GM23338 (cell line): Measurements from ENCODE around the gene CRB2. TPM values are rescaled to one million over a fixed set of nuclear protein-coding genes. Genes with fewer than 3 reads are reported as not detected.

Source experiments
- ATAC-seq: fragments of 200-7000 bp; cut with Tn5 transposase; 3 replicates; pipeline ENCODE4 v1.9.1; 2020
- DNase-seq: peaks from one replicate; pipeline ENCODE4 v3.0.0-alpha.2; 2015; ENCODE audit warnings: low spot score
- H2AFZ ChIP-seq: fragments of 200-600 bp; sonication (generic); 2 replicates; pipeline ENCODE4 v1.8.0; 2016; ENCODE audit warnings: antibody characterized with exemption, mild to moderate bottlenecking, moderate library complexity
- H3F3A ChIP-seq: fragments of 200-600 bp; sonication (generic); replicated peaks from 2 replicates; pipeline ENCODE4 v1.8.0; 2017; ENCODE audit warnings: antibody characterized with exemption, mixed run types, low read depth
- H3K27ac ChIP-seq: fragments of 200-600 bp; sonication (generic); 2 replicates; pipeline ENCODE4 v1.6.1; 2016; ENCODE audit warnings: low read depth
- H3K27me3 ChIP-seq: fragments of 200-600 bp; sonication (generic); 2 replicates; pipeline ENCODE4 v1.8.0; 2016; ENCODE audit warnings: mild to moderate bottlenecking, mixed run types, moderate library complexity; ENCODE audit not compliant: insufficient read depth
- H3K36me3 ChIP-seq: fragments of 200-600 bp; sonication (generic); 2 replicates; pipeline ENCODE4 v1.8.0; 2016; ENCODE audit warnings: mild to moderate bottlenecking; ENCODE audit not compliant: insufficient read depth
- H3K4me1 ChIP-seq: fragments of 200-600 bp; sonication (generic); 2 replicates; pipeline ENCODE4 v1.8.0; 2016; ENCODE audit warnings: mild to moderate bottlenecking, moderate library complexity; ENCODE audit not compliant: insufficient read depth
- H3K4me2 ChIP-seq: fragments of 200-600 bp; sonication (generic); 2 replicates; pipeline ENCODE4 v1.7.1; 2017; ENCODE audit warnings: mixed run types
- H3K4me3 ChIP-seq: fragments of 200-600 bp; sonication (generic); 2 replicates; pipeline ENCODE4 v1.6.1; 2016; ENCODE audit warnings: mixed run types
- H3K79me2 ChIP-seq: fragments of 200-600 bp; sonication (generic); replicated peaks from 2 replicates; pipeline ENCODE4 v1.8.0; 2017; ENCODE audit warnings: mild to moderate bottlenecking; ENCODE audit not compliant: insufficient read depth
- H3K9me2 ChIP-seq: fragments of 200-600 bp; sonication (generic); 2 replicates; pipeline ENCODE4 v1.8.0; 2017; ENCODE audit not compliant: insufficient read depth
- H4K20me1 ChIP-seq: fragments of 200-600 bp; sonication (generic); replicated peaks from 2 replicates; pipeline ENCODE4 v1.8.0; 2017; ENCODE audit warnings: mild to moderate bottlenecking; ENCODE audit not compliant: insufficient read depth
- H3K27ac Mint-ChIP-seq: 2 replicates; pipeline ENCODE4 v1.8.0; 2020; ENCODE audit warnings: inconsistent platforms, mild to moderate bottlenecking, moderate library complexity, mixed read lengths
- H3K27me3 Mint-ChIP-seq: 3 replicates; pipeline ENCODE4 v1.8.0; 2022; ENCODE audit warnings: low read depth, mild to moderate bottlenecking, moderate library complexity, mixed read lengths, inconsistent platforms; ENCODE audit not compliant: insufficient read depth, poor library complexity
- H3K36me3 Mint-ChIP-seq: 3 replicates; pipeline ENCODE4 v1.8.0; 2021; ENCODE audit warnings: low read depth, mild to moderate bottlenecking, inconsistent platforms, moderate library complexity, mixed read lengths
- H3K4me1 Mint-ChIP-seq: 3 replicates; pipeline ENCODE4 v1.8.0; 2020; ENCODE audit warnings: mild to moderate bottlenecking, inconsistent platforms, mixed read lengths
- H3K4me3 Mint-ChIP-seq: 3 replicates; pipeline ENCODE4 v1.8.0; 2021; ENCODE audit warnings: moderate library complexity, mild to moderate bottlenecking, inconsistent platforms, mixed read lengths
- H3K9me3 Mint-ChIP-seq: 3 replicates; pipeline ENCODE4 v1.8.0; 2020; ENCODE audit warnings: moderate library complexity, mild to moderate bottlenecking, inconsistent platforms, mixed read lengths
- CREB1 ChIP-seq: fragments of 250-450 bp; sonication (Bioruptor Pico); IDR thresholded peaks from 2 replicates; pipeline ENCODE4 v1.5.0; 2020; ENCODE audit warnings: low read depth, mild to moderate bottlenecking, moderate library complexity
- CTCF ChIP-seq, 2 experiments: fragments of 200-600 bp in 1 of 2; sonication (generic) in 1 of 2; conservative IDR thresholded peaks; 2 replicates each; pipeline versions ENCODE4 v1.5.1 to v1.6.1; 2016 to 2017; ENCODE audit warnings: antibody characterized with exemption in 2 of 2, low read depth in 2 of 2, mild to moderate bottlenecking in 2 of 2, moderate library complexity in 1 of 2
- ETS1 ChIP-seq: IDR thresholded peaks from 2 replicates; pipeline ENCODE4 v1.6.1; 2016; ENCODE audit warnings: antibody characterized with exemption
- EZH2 ChIP-seq: fragments of 200-600 bp; sonication (generic); IDR thresholded peaks from one replicate; pipeline ENCODE4 v1.8.0; 2017; ENCODE audit warnings: antibody characterized with exemption, mild to moderate bottlenecking, low read depth; ENCODE audit not compliant: unreplicated experiment
- EZH2phosphoT487 ChIP-seq: fragments of 200-600 bp; sonication (generic); IDR thresholded peaks from one replicate; pipeline ENCODE4 v1.8.1; 2018; ENCODE audit warnings: antibody characterized with exemption; ENCODE audit not compliant: unreplicated experiment
- JUNB ChIP-seq: IDR thresholded peaks from one replicate; pipeline ENCODE4 v1.6.1; 2016; ENCODE audit warnings: antibody characterized with exemption; ENCODE audit not compliant: unreplicated experiment
- NANOG ChIP-seq: IDR thresholded peaks from 2 replicates; pipeline ENCODE4 v1.6.1; 2016; ENCODE audit warnings: antibody characterized with exemption, borderline replicate concordance
- POLR2AphosphoS5 ChIP-seq: IDR thresholded peaks from 2 replicates; pipeline ENCODE4 v1.6.1; 2016; ENCODE audit warnings: antibody characterized with exemption, low read depth
- REST ChIP-seq: IDR thresholded peaks from one replicate; pipeline ENCODE4 v1.6.1; 2018; ENCODE audit warnings: antibody characterized with exemption; ENCODE audit not compliant: unreplicated experiment
- STAT1 ChIP-seq: IDR thresholded peaks from one replicate; pipeline ENCODE4 v1.6.1; 2016; ENCODE audit warnings: antibody characterized with exemption; ENCODE audit not compliant: unreplicated experiment
- ZNF114 ChIP-seq: fragments of 250-450 bp; sonication (Bioruptor Pico); IDR thresholded peaks from 2 replicates; pipeline ENCODE4 v1.5.0; 2020; ENCODE audit warnings: mild to moderate bottlenecking, moderate library complexity
- ZNF331 ChIP-seq: fragments of 250-450 bp; sonication (Bioruptor Pico); IDR thresholded peaks from 2 replicates; pipeline ENCODE4 v1.5.0; 2020; ENCODE audit warnings: low read depth, mild to moderate bottlenecking, moderate library complexity
- ZNF462 ChIP-seq: fragments of 250-450 bp; sonication (Bioruptor Pico); IDR thresholded peaks from 2 replicates; pipeline ENCODE4 v1.5.0; 2020; ENCODE audit warnings: mild to moderate bottlenecking, moderate library complexity
- polyA plus RNA-seq: library from polyadenylated mRNA; unstranded; fragments of >200 nt; fragmentation: Nextera tagmentation; extraction: Ambion mirVana; gene quantifications from 2 replicates; pipeline ENCODE4 v1.2.1, GENCODE V29; 2016
- total RNA-seq: library from RNA; depleted of rRNA; stranded (reverse); fragments of >200 nt; shearing (Covaris generic); gene quantifications from 2 replicates; pipeline ENCODE4 v1.2.3, GENCODE V29; 2014

The CRB2 gene
- total and polyA plus RNA-seq, 2 experiments from 2014 or later, result 0.34 to 10.2 TPM

- Mint-ChIP-seq H3K27me3 (peaks cover 32% of the 10 kb centered on the region), H3K4me3 (no peak overlapping the region; the same call in 2 of the 3 replicates), H3K36me3 (no peaks in the 10 kb centered on the region; the same call in 2 of the 3 replicates), H3K4me1 (peaks cover 68% of the 10 kb centered on the region), H3K27ac (no peak overlapping the region), H3K9me3 (no peaks in the 10 kb centered on the region; the same call in 2 of the 3 replicates)
- ATAC-seq (no peak), DNase-seq (no peak)
- Histone ChIP-seq H3K4me2 (no peak overlapping the region), H3K79me2 (no peaks in the 10 kb centered on the region), H3F3A (0 out of 2 replicates have a peak, but pooled peaks cover 12% of the 10 kb centered on the region), H3K27ac (no peak overlapping the region), H3K4me3 (no peak overlapping the region), H3K4me1 (peaks cover 59% of the 10 kb centered on the region), H2AFZ (no peak overlapping the region), H4K20me1 (no peaks in the 10 kb centered on the region), H3K9me2 (no peaks in the 10 kb centered on the region), H3K27me3 (no peaks in the 10 kb centered on the region), H3K36me3 (no peaks in the 10 kb centered on the region)
- TF ChIP-seq POLR2AphosphoS5, result no peak
- TF ChIP-seq REST, result no peak
- TF ChIP-seq ZNF462, result no peak
- TF ChIP-seq ZNF331 (CRISPR knock-in tag), result no peak
- no peak for TF ChIP-seq STAT1
- TF ChIP-seq ETS1, result no peak
- no peak for TF ChIP-seq EZH2phosphoT487
- no peak for TF ChIP-seq EZH2
- no peak for TF ChIP-seq JUNB
- TF ChIP-seq CTCF (conservative IDR thresholded peaks at IDR 0.05; ENCODE audit: low read depth in 2 of 2), result no peak
- TF ChIP-seq NANOG, result no peak
- TF ChIP-seq ZNF114 (CRISPR knock-in tag), result no peak
- TF ChIP-seq CREB1 (CRISPR knock-in tag), result no peak
Observed at GRCh38 chr9:123359106-123359505, 3.1 kb downstream of the CRB2 start.
